ENCODE data around the gene KL.

Gene KL

DNA sequence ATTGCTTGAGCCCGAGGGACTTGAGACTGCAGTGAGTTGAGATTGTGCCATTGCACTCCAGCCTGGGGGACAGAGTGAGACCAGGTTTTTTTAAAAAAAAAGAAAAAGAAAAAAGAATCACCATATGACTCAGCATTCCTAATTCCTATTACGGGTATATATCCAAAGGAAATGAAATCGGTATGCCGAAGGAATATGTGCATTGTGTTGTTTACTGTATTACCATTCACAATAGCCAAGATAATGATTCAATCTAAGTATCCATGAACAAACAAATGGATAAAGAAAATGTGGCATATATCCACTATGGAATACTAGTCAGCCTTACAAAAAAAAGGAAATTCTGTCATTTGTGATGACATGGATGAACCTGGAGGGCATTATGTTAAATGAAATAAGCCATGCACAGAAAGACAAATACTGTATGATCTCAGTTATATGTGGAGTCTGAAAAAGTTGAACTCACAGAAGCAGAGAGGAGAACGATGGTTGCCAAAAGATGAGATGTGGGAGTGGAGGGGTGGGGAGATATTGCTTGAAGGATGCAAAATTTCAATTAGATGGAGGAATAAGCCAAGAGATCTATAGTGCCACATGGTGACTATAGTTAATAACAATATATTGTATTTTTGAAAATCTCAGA, 4.3 kb upstream of the KL start:
- peaks cover 10% of the 10 kb centered on the region for H3K4me1 Mint-ChIP-seq
- H3K27ac Mint-ChIP-seq = no peak overlapping the region
- H3K9me3 Mint-ChIP-seq = peaks cover 14% of the 10 kb centered on the region
- CTCF ChIA-PET = interaction anchor here (0.6 kb wide), 1 partner anchor 68 kb away, joined by 3 read pairs; no protein-coding TSS in a partner anchor
- DNase-seq = no peak
- peaks cover 60% of the 10 kb centered on the region for H3K27me3 Mint-ChIP-seq
- no peak overlapping the region for H3K4me3 Mint-ChIP-seq
- no peaks in the 10 kb centered on the region for H3K36me3 Mint-ChIP-seq

DNA sequence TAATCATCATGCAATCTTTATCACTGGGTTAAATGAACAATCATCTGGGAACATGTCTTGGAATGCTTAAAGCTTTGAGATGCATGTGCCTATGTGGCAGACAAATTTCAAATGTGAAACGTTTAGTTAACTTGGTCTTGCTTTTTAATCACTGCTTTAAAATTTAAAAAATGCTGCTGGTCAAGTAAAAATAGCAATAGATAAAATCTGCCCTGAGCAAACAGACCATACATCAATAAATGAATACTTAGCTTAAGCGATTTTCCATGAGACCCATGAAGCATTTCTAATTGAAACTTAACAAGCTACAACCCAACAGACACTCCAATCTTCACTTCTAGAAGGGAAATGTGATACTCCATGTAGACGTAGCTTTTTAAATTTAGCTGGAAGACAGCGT, 1.9 kb upstream of the KL start:
- H3K36me3 Mint-ChIP-seq = peaks cover 2% of the 10 kb centered on the region
- H3K4me3 Mint-ChIP-seq = no peak overlapping the region
- DNase-seq = no peak
- peaks cover 17% of the 10 kb centered on the region for H3K4me1 Mint-ChIP-seq
- no peak overlapping the region for H3K27ac Mint-ChIP-seq
- peaks cover 67% of the 10 kb centered on the region for H3K27me3 Mint-ChIP-seq
- CTCF ChIA-PET = interaction anchor here (0.7 kb wide), 1 partner anchor 372 kb away, joined by 4 read pairs; no protein-coding TSS in a partner anchor
- H3K9me3 Mint-ChIP-seq = peaks cover 2% of the 10 kb centered on the region

DNA sequence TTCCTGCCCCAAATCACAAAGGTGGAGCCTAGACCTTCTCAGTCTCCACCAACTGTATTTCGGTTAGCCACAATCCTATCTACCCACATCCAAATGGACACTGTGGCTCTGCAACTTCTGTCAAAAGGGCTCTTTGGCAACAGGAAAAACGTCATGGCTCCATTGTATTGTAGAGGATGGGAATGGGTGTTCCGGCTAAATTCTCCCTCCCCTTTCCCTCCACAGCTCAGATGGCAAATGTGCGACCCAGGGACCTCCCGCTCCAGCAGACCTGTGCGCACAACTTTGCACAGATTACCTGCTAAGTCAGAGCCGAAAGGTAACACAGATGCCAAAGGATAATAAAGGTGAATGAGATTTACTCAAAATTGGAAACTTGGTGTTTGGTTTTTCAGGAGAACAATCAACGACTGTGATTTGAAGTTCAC, 968 bp upstream of the KL start:
- Mint-ChIP-seq H3K9me3 (no peaks in the 10 kb centered on the region), H3K4me1 (peaks cover 17% of the 10 kb centered on the region)
- CTCF ChIA-PET = interaction anchor here (0.6 kb wide), 1 partner anchor 364 kb away, joined by 5 read pairs; no protein-coding TSS in a partner anchor

DNA sequence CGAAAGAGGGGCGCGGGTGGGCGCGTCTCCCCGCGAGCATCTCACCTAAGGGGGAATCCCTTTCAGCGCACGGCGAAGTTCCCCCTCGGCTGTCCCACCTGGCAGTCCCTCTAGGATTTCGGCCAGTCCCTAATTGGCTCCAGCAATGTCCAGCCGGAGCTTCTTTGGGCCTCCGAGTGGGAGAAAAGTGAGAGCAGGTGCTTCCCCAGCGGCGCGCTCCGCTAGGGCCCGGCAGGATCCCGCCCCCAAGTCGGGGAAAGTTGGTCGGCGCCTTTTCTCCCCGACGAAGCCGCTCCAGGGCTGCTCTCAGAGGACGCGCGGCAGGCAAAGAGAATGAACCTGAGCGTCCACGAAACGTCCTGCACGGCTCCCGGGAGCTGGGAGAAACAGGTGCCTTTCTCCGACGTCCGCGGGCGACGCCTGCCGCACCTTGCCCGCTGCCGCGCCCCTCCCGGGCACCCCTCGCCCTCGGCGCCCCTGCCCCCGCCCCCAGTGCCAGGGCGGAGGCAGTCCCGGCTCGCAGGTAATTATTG, 366 bp upstream of the KL start:
- CTCF ChIA-PET = interaction anchor here (0.6 kb wide), 1 partner anchor 364 kb away, joined by 5 read pairs; no protein-coding TSS in a partner anchor
- Mint-ChIP-seq H3K4me1 (peaks cover 17% of the 10 kb centered on the region), H3K27ac (no peak overlapping the region), H3K9me3 (no peaks in the 10 kb centered on the region), H3K27me3 (peaks cover 80% of the 10 kb centered on the region), H3K36me3 (peaks cover 2% of the 10 kb centered on the region), H3K4me3 (peak overlapping the region; percentile 53)
- peak; percentile 28 for DNase-seq

More for the DNA sequence above, 968 bp upstream of the KL start:
- peaks cover 75% of the 10 kb centered on the region for H3K27me3 Mint-ChIP-seq
- peak overlapping the region; percentile 53 for H3K4me3 Mint-ChIP-seq
- H3K27ac Mint-ChIP-seq = peak overlapping the region; percentile 3
- no peak for DNase-seq
- H3K36me3 Mint-ChIP-seq = peaks cover 2% of the 10 kb centered on the region

DNA sequence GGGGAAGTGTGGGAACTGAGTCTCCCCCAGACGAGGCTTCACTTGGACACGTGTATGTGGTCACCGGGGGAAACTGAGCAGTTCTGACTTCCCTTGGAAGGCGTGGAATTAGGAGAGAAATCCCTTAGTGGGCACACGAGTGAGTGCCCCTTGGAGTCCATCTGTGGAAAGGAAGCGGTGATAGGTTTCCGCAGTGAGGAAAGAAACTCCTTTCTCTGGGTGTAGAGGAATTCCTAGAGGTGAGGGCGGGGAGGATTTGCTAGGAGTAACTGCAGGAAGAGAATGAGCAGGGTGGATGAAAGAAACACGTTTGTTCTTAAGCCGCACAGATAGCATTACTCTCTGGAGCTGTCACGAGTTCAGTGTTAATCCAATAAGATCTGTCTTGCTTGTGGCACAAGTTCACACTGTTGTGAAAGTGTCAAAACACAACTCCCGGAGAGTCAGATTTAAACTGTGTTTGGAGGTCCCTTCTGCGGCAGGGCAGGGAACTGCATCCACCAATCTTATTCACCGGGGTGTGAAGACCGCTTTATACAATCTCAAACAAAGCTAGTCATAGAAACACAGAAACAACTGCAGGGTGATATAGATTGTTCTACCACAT, 1.2 kb downstream of the KL start:
- no peaks in the 10 kb centered on the region for H3K9me3 Mint-ChIP-seq
- peaks cover 2% of the 10 kb centered on the region for H3K36me3 Mint-ChIP-seq
- H3K4me1 Mint-ChIP-seq = peaks cover 17% of the 10 kb centered on the region
- peak; percentile 69 for DNase-seq
- CTCF ChIA-PET = interaction anchor here (0.5 to 1.9 kb wide), 9 partner anchors 10 to 589 kb away, joined by 3 to 11 read pairs (median 3); partner anchors contain the start of genes N4BP2L1 and PDS5B
- H3K4me3 Mint-ChIP-seq = peak overlapping the region; percentile 67
- H3K27me3 Mint-ChIP-seq = peaks cover 77% of the 10 kb centered on the region
- H3K27ac Mint-ChIP-seq = peak overlapping the region; percentile 39

DNA sequence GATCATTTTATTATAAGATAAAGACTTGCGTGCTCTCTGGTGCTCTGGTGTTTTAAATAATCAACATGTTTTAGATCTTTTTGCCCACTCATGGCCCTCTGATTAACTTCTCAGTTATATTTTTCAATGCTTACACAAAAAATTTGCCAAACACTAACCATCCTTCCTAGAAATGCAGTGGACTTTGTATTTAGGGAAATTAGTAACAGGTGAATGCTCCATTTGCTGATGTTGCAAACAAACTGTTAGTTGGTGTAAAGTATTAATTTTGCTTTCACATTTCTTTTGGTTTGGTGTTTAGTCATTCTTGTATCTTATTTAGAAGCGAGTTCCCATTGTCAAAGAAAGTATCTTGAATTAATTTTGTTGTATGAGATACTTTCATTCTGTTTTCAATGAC, 2.7 kb downstream of the KL start:
- peaks cover 17% of the 10 kb centered on the region for H3K4me1 Mint-ChIP-seq
- no peak overlapping the region for H3K27ac Mint-ChIP-seq
- H3K4me3 Mint-ChIP-seq = no peak overlapping the region
- CTCF ChIA-PET = no interaction called here
- no peak for DNase-seq
- peaks cover 2% of the 10 kb centered on the region for H3K36me3 Mint-ChIP-seq
- no peaks in the 10 kb centered on the region for H3K9me3 Mint-ChIP-seq
- peaks cover 70% of the 10 kb centered on the region for H3K27me3 Mint-ChIP-seq

DNA sequence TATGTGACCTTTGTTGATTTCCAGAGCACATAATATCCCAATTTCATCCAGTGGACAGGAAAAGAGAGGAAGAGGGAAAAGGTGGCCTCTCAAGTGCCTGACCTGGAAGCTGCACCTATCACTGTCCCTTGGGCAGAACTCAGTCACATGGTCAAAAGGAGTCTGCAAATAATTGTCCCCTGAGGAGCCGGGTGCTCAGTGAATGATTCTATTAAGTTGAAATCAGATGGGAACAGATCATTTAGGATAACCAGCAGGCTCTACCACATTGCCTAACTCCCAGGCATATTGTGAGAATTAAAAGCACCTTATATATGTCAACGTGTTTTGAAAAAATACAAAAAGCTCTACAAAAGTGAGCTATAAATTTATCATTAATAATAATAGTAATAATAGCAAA, 6.8 kb downstream of the KL start:
- H3K27me3 Mint-ChIP-seq = peaks cover 54% of the 10 kb centered on the region
- no peak overlapping the region for H3K4me3 Mint-ChIP-seq
- no peak for DNase-seq
- H3K36me3 Mint-ChIP-seq = no peaks in the 10 kb centered on the region
- CTCF ChIA-PET = no interaction called here
- no peaks in the 10 kb centered on the region for H3K9me3 Mint-ChIP-seq
- no peaks in the 10 kb centered on the region for H3K4me1 Mint-ChIP-seq
- no peak overlapping the region for H3K27ac Mint-ChIP-seq

DNA sequence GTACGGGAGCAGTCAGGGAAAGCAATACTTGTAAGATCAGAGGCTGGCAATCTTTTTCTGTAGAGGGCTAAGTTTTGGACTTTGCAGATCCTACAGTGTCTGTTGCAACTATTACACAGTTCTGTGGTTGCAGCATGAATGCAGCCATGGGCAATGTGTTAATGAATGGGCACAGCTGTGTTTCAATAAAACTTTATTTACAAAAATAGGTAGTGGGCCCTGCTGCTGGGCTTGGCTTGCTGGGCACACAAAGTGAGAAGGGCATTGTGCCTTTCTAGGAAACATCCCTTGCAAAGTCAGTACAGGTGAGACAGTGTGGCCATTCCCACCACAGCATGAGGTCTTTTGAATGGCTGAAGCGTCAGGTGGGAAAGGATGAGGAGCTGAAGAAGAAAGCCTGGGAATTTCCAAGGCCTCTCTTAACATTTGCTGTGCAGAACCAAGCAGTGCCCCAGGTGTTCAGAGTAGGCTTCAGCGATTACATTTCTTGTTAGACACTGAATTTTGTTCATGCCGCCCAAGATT, 9.1 kb downstream of the KL start:
- H3K36me3 Mint-ChIP-seq = no peaks in the 10 kb centered on the region
- no peaks in the 10 kb centered on the region for H3K9me3 Mint-ChIP-seq
- no peak overlapping the region for H3K27ac Mint-ChIP-seq
- CTCF ChIA-PET = no interaction called here
- DNase-seq = no peak
- H3K4me1 Mint-ChIP-seq = no peaks in the 10 kb centered on the region
- H3K27me3 Mint-ChIP-seq = peaks cover 43% of the 10 kb centered on the region
- no peak overlapping the region for H3K4me3 Mint-ChIP-seq

DNA sequence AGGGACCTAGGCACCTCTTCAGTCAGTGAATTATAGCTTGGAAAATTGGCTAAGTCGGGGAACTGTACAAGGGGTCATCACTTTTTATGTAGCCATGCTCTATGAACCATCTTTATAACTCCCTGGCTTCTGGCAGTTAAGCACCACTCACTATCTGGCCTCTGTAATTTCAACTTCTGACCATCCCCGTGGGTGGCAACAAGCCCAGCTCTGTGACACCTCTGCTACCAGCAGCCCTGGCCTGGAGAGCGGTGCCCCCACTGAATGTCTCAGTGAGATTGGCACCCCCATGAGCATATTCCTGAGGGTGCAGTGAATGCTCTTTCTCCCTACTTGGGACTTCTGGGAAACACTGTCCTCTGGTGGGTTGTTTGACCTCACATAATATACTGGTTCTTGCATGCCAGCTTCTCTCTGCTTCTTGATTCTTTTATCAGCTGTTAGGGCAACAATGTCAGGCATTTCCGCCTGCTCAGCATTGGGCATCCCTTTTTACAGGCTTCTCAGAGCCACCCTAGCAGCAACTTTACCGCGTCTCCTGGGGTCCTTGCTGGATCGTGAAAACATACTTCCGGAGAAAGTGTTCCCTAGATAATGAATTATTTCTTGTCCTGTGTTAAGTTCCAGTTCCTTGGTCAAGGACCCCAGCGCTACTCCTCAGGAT, 10.4 kb downstream of the KL start:
- no peaks in the 10 kb centered on the region for H3K36me3 Mint-ChIP-seq
- peaks cover 32% of the 10 kb centered on the region for H3K27me3 Mint-ChIP-seq
- H3K4me1 Mint-ChIP-seq = no peaks in the 10 kb centered on the region
- no peak for DNase-seq
- CTCF ChIA-PET = no interaction called here
- no peak overlapping the region for H3K27ac Mint-ChIP-seq
- no peaks in the 10 kb centered on the region for H3K9me3 Mint-ChIP-seq
- H3K4me3 Mint-ChIP-seq = no peak overlapping the region

DNA sequence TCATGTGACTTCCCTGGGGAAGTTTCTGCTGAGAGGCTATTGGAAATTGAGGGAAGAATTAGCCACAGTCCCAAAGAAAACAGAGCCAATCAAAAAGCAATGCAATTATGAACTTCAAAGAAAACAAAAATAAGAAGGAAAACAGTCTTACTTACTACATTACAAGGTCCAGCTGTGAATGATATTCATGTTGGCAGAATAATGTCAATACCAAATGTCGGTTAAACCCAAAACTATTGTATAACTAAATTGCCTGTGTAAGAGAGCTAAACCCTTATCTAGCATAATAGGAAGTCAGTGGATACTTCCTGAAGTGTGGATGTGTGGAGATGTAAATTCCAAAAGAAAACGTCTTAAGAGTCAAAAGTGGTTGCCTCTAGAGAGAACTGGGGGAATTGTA, 12.4 kb downstream of the KL start:
- no peak overlapping the region for H3K27ac Mint-ChIP-seq
- no peaks in the 10 kb centered on the region for H3K9me3 Mint-ChIP-seq
- DNase-seq = no peak

DNA sequence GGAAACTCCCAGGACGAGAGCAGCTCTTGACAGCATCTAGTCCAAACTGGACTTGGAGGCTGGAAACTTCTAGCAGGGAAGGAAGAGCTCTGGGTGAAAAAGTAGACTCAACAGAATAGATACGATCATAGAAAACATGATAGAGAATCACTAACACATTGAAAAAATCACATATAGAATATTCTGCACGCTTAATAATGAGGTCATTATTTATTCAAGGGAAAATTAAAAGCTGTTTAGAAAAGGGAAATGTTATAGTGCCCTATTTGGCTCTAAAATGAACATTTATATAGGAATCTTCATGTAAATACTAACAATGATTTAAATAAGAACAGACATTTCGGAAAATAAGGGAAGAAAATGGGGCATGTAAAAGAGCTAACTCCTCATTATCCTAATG, 15.1 kb downstream of the KL start:
- Mint-ChIP-seq H3K36me3 (no peaks in the 10 kb centered on the region), H3K27me3 (peaks cover 17% of the 10 kb centered on the region), H3K9me3 (no peaks in the 10 kb centered on the region), H3K27ac (no peak overlapping the region), H3K4me1 (peaks cover 12% of the 10 kb centered on the region), H3K4me3 (no peak overlapping the region)
- CTCF ChIA-PET = no interaction called here
- no peak for DNase-seq

More for the DNA sequence above, 12.4 kb downstream of the KL start:
- Mint-ChIP-seq H3K4me1 (peaks cover 12% of the 10 kb centered on the region), H3K36me3 (no peaks in the 10 kb centered on the region), H3K4me3 (no peak overlapping the region), H3K27me3 (peaks cover 30% of the 10 kb centered on the region)
- CTCF ChIA-PET = no interaction called here

DNA sequence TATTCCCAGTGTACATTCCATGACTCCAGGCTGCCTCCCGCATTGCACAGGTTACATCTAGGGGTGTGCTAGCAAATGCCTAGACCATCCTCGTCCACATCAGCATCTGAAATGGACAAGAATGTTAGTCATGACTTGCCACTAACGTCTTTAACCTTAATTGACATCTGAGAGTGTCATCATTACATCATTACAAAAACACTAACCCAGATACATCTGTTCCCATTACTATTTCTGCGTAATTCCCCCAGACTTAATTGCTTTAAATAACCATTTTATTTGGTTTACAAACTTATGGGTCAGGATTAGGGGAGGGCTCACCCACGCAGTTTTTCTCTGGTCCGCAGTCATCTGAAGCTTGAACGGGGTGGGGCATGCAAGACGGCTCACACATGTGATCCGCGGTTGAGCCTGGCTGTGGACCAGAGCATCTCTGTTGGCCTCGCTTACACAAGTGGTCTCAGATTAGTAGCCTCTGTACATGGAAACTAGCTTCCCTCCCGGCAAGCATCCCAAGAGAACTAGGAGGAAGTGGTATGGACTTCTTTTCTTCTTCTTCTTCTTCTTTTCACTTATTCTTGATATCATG, 15.9 kb downstream of the KL start:
- Mint-ChIP-seq H3K4me1 (peaks cover 12% of the 10 kb centered on the region), H3K27ac (no peak overlapping the region), H3K36me3 (no peaks in the 10 kb centered on the region), H3K4me3 (no peak overlapping the region), H3K27me3 (peaks cover 18% of the 10 kb centered on the region), H3K9me3 (no peaks in the 10 kb centered on the region)
- no peak for DNase-seq
- CTCF ChIA-PET = no interaction called here

DNA sequence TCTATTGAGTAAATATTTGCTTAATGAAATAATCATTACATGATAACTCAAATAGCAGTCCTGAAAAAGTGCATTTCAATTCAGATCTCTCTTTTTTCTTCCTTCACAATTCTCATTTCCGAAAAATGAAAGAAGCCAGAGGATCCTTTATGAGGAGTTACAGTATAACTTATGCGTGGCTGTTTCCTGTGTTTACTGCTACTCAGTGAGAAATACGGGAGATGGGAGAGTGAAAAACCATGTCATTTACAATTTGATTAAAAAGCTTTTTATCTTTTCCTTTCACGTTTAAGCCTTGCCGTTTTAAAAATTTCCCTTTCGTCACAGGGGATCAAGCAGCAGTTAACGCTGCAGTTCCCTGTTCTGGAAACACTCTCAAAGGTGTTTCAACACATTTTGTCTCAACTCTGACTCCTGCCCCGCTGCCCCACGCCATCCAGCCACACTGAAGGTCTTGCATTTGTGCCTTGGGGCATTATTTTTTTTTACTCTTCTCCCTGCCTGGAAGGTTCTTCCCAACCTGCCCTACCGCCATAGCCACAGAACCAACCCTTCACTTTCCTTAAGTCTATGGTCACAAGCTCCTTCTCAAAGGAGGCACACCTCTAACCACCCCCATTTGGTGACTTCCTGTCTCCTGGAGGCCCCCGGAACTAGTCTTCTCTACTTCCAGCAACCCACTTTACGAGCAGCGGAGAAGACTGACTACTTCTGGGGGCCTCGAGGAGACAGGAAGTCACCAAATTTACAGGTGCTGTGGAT, 17.0 kb downstream of the KL start:
- H3K4me3 Mint-ChIP-seq = peak overlapping the region; percentile 62
- no peaks in the 10 kb centered on the region for H3K36me3 Mint-ChIP-seq
- DNase-seq = peak; percentile 43
- peaks cover 11% of the 10 kb centered on the region for H3K27me3 Mint-ChIP-seq
- no peaks in the 10 kb centered on the region for H3K9me3 Mint-ChIP-seq
- H3K27ac Mint-ChIP-seq = peak overlapping the region; percentile 43
- CTCF ChIA-PET = interaction anchor here (0.6 kb wide), 1 partner anchor 16 kb away, joined by 3 read pairs; no protein-coding TSS in a partner anchor
- peaks cover 12% of the 10 kb centered on the region for H3K4me1 Mint-ChIP-seq
